Iris pigment epithelial cell (primary cell): ENCODE results near the gene PLXNA4.
A peak's percentile ranks its signal among the peaks of the same experiment; 100 is the strongest.

Experiments
- DNase-seq: peaks from one replicate; pipeline ENCODE4 v3.0.0-alpha.2; 2011; ENCODE audit warnings: low read depth

The PLXNA4 gene

DNA sequence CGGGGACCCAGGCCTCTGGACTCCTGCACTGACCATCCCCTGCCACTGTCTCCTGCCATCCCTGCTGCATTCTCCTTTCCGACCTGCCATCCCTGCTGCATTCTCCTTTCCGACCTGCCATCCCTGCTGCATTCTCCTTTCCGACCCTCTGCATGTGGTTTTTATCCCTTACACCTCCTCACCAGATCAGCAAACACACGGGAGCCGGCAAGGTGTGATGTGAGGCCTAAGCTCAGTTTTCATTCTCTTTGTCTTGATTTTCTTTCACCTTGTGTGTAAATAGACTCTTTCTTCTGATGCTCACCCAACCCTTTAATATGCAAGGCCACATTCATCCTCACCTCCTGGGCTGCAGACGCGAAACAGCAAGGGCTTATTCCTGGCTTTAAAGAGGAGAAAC is 11.4 kb downstream of the PLXNA4 start:
- DNase-seq, result no peak

DNA sequence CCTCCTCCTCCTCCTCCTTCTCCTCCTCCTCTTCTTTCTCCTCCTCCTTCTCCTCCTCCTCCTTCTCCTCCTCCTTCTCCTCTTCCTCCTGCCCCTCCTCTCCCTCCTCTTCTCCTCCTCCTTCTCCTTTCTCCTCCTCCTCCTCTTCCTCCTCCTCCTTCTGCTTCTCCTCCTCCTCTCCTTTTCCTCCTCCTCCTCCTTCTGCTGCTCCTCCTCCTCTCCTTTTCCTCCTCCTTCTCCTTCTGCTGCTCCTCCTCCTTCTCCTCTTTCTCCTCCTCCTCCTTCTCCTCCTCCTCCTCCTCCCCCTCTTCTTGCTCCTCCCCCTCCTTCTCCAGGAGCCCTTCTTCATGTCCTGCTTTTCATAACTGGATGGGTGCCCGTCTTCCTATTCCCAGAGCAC is 12.2 kb downstream of the PLXNA4 start:
- no peak for DNase-seq

DNA sequence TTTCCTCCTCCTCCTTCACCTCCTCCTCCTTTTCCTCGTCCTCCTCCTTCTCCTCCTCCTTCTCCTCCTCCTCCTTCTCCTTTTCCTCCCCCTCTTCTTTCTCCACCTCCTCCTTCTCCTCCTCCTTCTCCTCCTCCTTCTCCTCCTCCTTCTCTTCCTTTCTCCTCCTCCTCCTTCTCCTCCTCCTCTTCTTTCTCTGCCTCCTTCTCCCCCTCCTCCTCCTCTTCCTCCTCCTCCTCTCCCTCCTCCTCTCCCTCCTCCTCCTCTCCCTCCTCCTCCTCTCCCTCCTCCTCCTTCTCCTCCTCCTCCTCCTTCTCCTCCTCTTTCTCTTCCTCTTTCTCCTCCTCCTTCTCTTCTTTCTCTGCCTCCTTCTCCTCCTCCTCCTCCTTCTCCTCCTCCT is 13.6 kb downstream of the PLXNA4 start:
- no peak for DNase-seq

DNA sequence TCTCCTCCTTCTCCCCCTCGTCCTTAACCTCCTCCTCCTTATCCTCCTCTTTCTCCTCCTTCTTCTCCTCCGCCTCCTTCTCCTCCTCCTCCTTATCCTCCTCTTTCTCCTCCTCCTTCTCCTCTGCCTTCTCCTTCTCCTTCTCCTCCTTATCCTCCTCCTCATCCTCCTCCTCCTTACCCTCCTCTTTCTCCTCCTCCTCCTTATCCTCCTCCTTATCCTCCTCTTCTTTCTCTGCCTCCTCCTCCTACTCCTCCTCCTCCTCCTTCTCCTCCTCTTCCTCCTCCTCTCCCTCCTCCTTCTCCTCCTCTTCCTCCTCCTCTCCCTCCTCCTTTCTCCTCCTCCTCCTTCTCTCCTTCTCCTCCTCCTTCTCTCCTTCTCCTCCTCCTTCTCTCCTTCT is 14.5 kb downstream of the PLXNA4 start:
- DNase-seq, result no peak

DNA sequence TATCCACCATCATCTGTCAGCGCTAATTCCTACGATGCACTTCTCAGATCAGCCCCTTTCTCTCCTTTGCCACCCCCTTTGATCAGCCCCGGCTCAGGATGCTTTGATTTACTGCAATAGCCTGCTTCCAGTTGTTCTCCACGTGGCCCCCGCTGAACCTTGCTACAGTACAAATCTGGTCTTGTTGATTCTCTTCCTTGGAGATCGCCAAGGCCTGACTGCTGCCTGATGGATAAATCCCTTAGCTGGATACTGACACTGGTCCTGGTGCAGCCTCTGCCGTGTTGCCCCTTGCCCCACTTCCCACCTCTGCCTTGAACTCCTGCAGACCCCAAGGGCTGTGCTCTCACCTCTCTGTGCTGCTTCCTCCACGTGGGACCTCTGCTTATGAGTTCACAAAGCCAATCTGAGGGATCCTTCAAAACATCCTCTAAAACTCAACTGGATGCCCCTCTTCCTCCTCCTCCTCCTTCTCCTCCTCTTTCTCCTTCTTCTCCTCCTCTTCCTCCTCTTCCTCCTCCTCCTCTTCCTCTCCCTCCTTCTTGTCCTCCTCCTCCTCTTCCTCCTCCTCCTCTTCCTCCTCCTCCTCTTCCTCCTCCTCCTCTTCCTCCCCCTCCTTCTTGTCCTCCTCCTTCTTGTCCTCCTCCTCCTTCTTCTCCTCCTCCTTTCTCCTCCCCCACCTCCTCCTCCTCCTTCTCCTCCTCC is 15.3 kb downstream of the PLXNA4 start:
- DNase-seq, result no peak

DNA sequence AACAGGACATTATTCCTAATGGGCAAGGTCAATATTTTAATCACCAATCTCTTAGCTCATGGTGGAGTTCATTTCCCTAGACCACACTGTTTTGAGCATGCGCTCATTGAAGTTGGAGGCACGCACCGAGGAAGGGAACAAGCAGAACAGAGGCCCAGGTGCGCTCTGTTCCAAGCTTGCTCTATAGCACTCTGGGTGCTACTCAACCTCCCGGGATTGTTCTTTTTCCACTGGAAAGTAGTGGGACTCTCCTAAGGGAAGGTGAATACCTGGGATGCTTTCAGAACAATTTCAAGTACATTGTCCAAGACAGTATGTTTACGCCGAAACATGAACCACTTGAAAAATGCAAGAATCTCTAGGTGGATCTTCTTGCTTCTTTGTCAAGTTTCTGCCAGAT is 16.2 kb downstream of the PLXNA4 start:
- DNase-seq, result no peak

DNA sequence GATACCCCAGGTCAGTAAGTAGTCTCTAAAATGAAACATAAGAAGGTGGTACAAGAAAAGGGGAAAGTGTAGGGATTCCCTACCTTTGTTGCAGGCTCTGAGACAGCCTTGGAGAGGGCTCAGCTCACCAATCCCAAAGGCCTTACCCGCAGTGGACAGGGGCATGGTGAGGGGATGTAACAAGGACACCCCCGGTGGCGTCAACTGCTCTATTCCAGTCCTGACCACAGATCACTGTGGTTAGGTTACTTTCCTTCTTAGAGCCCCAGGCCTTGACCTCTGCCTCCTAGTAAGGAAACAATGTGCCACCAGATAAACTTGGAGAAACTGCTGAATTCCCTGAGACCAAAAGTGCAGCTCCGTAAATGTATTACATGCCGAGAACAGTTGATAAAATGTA is 17.5 kb downstream of the PLXNA4 start:
- no peak for DNase-seq

DNA sequence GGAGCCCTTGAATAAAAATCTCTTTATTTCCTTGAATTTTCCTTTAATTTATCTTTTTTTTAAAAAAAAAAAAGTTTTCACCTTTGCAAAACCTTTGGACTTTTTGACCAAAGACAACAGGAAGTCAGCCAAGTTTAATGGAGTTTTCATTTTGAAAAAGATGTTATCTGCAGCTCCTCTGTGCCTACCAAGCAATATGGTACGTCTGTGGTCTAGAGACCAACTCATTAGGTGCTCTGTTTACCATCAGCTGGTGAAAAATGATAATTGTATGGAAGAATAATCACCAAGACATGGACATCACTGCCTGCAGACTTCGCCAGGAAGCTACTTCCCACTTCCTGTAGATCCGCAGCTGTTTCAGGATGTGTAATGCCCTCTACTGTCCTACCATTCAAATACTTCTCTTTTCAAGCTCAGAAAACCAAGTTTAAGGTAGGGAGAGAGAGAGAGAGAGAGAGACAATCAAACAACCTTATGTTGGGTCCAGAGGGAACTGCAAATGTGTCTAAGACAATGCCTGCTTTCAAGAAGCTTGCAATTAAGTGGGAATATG is 18.7 kb downstream of the PLXNA4 start:
- DNase-seq, result no peak

DNA sequence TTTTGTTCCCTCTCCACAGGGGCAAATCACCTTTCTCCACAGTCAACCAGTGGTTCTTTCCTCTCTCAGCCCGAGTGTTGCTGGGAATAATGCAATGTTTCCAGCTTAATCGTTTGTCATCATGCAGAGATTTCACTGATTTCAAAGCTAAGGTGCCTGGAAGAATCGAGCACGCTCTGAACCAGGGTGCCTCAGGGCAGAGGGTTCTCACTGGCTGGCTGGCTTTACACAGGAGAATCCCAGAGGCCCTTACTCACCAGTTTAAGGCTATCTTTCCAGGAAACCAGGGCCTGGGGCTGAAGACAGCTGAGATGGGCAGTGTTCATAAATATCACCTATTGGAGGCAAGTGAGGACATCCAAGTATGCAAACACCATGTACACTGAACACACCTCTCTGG is 21.8 kb downstream of the PLXNA4 start:
- no peak for DNase-seq

DNA sequence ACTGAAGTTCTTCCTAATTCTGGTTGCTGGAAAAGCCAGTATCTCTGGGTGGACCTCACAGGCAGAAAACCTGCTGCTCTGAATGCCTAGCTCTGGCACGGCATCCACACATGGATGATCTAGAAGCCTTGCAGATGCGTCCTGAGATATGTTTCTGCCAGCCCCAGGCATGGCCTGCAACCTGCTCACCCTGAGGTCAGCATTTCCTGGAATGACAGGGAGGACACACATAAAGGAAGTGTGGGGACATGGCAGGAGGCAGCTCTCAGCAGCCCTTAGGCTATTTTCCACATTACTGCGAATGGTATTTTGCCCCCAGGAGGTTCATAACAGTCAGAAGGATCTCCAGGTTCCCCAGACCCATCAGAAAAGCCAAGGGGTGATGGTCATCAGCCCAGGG is 23.2 kb downstream of the PLXNA4 start:
- no peak for DNase-seq

DNA sequence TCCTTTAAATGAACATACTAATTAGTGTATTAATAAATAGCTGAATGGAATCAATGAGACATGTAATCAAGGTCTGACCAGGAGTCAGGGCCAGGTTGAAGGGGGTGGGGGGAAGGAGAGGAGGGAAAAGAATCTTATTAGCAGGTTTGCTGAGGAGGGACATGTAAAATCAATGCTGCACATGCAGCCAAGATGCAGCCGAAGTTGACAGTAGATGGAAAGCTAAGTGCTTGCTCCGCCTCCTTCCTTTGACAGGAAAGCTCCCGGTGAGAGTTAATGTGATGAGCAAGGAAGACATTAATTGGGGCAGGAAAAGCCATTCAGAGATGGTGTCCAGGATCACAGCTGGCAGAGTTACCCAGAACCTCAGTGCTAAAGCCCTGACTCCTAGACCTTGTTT is 24.4 kb downstream of the PLXNA4 start:
- no peak for DNase-seq

DNA sequence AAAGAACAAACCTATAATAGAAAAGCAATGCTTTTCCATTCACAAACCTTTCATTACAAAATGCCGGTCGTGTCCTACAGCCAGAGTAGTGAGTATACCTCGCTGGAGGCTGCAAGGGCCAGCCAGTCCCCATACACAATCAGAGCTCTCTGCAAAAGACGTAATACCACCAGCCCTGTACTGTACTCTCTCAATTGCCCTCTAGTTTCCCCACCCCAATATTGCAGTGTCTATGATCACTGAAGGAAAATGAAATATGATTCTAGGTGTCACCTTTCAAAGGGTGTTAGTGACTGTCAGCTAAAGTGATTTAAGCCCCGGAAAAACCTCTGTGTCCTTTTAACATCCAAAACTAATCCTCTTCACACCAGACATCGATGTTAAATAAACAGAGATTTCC is 24.8 kb downstream of the PLXNA4 start:
- no peak for DNase-seq

DNA sequence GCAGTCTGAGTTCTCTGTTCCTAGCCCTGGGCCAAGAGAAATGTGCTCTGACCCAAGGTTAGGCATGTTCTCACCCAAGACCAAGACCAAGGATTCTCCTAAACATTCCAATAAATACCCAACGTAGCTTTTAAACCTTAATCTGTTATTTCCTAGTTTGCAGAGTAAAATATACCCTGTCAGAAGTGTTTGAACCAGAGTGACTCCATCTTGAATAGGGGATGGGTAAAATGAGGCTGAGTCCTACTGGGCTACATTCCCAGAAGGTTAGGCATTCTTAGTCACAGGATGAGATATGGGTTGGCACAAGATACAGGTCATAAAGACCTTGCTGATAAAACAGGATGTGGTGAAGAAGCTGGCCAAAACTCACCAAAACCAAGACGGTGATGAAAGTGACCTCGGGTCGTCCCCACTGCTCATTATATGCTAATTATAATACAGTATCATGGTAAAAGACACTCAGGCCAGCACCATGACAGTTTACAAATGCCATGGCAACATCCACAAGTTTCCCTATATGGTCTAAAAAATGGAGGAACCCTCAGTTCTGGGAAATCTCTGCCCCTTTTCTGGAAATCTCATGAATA is 27.7 kb downstream of the PLXNA4 start:
- peak; percentile 8 for DNase-seq

DNA sequence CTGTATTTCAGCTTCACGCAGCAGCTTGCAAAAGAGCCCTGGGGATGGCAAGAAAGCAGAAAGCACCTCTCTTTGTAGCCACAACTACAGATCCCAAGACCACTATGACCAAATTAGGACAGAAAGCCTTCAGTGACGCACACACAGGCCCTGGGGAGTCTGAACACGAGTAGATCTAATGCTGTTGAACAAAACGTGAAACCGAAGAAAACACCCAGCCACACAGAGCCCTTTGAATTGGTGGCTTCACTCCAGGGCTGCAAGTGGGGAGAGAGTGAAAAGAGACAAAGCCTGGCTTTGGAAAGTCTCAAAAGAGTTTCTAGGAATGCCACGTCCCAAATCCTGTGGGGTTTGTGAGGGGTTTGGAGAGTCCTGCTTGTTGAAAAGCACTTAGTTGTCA is 28.4 kb downstream of the PLXNA4 start:
- no peak for DNase-seq

DNA sequence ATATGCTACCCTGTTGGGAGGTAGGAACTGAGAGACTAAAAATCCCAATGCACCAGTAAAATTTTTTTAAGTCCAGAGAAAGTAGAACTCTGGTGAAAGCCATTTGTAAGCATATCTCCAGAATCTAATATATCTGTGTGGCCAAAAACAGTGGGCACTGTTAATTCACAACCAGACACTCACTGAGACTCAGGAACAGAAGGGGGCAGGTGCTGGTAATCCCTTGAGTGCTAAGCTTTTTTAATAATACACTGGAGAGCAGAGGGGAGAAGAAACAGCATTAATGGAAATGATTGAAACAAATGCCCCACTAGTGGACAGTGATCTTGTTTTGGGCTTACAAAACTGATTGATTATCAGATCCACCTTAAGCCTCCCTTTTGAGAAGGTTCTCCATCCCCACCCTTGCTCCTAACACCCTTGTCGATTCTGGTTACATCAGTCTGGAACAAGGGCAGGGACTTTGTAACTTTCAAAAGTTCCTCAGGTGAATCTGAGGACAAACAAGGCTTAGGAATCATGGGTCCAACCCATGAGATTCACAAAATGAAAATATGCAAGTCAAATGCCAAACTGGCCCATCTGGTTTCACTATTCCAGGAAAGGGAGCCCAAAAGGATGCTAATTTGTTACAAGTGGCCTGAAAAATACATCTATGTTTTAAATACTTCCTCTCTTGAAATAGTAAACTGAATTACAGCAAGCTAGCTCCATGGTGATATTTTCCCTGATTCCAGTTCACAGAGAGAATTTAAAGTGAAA is 29.7 kb downstream of the PLXNA4 start:
- DNase-seq, result no peak

DNA sequence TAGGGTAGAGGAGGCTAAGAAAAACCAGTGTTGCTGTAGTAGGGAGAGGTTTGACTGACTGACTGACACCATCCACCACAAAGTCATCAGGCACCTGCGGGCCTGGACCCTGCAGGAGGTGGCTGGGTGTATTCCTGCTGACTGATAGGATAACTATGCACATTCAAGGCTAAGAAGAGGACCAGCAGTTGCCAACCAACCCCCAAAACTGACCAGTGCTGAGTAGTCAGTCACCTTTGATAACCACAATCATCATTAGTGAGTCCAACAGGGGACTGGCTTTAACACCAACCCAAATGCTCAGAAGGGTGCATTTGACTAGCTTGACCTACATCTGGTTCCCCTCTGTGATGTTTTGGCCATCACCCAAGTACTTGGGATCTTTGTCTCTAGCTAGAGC is 30.5 kb downstream of the PLXNA4 start:
- no peak for DNase-seq

DNA sequence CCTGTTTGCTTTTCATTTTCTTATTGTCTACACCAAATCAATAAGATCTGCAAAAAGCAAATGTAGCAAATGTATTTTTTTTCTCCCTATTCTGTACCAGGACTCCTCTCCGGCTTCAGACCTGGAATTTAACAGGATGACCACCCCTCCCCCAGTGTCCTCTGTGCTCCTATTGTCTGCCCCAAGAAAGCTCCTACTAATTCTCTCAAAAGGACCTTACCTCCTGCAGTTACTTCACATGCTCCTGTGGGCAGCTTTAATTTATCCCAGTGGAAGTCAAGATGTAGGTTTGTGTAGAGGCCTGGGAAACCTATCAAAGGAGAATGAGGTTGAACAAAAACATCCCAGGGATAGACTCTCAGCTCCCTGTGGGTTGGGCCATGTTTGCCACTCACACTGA is 31.3 kb downstream of the PLXNA4 start:
- DNase-seq, result no peak

DNA sequence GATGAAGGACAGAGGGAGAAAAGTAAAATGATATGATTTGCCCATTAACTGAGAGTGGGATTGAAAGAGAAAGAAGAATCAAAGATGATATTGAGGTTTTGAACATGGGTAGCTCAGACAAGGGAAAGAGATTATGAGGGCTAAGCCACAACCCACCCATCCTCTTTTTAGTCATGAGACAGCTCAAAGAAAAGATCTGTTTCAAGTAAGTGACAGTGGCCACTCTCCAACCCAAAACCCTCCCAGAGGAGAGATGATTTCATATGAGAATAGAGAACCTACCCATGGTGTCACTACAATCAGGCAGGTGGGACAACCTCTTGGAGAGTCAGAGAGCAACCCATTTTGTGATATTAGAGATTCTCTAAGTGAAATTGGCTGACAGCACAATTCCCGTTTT is 32.2 kb downstream of the PLXNA4 start:
- no peak for DNase-seq

DNA sequence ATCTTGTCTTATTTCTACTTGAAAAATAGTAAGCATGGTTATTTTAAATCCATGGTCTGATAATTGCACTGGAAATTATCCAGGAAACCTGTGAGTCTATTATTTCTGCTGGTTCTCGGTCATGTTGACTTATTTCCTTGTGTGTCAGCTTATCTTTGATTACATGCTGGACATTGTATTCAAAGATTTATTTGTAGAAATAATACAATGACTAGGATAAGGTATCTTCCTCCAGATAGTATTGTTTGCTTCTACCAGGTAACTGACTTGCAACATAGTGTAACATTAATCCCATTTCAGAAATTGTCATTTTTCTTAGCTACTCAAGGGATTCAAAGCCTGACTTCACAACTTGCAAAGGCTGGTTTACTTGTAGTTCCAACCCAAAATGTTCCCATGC is 33.4 kb downstream of the PLXNA4 start:
- no peak for DNase-seq

DNA sequence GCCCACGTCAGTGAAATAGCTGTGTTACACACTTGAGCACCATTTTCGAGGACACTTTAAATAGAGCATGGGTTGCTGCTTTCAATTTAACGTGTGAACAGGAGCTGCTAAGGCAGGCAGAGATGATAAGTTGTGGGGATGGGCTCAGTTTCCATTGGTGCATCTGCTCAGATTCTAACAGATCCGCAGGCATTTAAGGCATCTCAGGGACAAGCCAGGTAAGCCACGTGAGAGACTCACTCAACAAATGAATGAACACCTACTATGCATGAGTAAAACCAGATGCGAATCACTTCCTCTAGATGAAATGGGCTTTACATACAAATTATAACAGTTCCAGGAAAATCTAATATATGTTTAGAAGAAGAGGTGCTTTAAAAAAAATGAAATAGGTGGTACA is 34.6 kb downstream of the PLXNA4 start:
- DNase-seq, result no peak

DNA sequence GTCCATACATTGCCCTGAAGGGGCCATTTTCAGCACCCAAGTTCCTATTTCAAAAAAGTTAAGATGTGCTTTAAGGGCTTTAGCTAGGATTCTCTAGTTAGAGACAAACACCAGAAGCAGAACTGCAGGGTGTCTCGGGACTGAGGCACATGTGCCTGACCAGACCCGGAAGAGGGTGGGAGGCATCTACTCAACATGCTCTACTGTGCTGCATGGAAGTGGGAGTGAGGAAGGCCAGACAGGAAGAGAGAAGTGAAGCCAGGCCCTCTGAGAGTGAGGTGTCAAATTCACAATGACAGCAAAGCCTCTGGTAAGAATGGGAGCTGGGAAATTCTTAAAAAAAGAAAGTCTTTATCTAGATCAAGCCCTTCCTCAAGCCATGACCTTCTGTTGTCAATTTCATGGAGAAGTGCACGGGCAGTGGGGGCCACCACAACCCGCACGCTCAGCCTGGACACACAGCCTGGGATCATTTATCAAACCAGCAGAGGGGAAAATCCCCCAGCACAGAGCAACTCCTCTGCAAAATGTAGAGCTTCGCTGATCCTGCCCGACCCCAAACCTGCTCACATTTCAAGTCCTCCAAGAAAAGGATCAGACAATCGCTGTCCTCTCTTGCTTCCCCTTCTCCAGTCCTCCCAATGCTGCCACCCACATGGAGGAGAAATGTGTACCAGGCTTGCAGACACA is 38.7 kb downstream of the PLXNA4 start:
- no peak for DNase-seq

DNA sequence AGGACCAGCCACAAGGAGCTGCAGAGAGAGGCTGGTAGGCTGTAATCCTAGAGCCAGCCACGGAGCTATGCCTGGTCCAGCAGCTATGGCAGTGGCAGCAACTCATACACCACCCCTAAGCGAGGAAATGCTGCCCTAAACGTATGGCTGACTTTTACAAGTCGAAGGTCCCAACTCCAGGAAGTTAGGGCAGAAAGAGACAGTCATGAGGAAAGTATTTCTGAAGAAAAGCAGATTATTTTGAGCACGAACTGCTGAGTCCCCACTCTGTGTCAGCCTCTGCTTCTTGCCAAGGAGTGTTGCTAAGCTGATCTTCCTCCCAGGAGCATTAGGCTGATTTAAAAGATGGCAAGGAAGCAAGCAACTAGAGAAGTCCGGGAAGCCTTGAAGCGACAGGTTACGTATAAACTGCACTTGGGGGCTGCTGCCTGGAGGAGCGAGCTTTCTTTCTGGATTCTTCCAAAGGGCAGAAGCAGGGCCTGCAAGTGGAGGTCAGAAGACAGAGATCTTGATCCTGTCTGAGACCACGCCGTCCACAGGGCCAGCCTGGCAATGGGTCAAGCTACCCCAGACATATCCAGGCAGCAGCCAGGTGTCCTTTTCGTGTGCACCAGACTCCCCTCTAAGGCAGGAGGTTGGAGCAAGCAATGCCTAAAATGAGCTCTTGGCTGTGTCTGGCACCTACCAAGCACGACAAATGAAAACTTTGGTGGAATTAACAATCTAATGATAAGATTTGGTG is 39.4 kb downstream of the PLXNA4 start:
- DNase-seq, result no peak
